Endothelial cell (in vitro differentiated cells): ENCODE results near the gene RGS13. TPM values are rescaled to one million over a fixed set of nuclear protein-coding genes. Genes with fewer than 3 reads are reported as not detected.
"Not testable (repeated sequence)": the region's sequence is repeated elsewhere in the genome, so short reads cannot be mapped to it uniquely, and the experiment has no call there.

Experiments used
- DNase-seq: peaks from one replicate; pipeline ENCODE4 v3.0.0; 2021; ENCODE audit warnings: low spot score
- H3K27ac Mint-ChIP-seq: one replicate; pipeline ENCODE4 v1.8.0; 2021; ENCODE audit warnings: mixed read lengths, inconsistent platforms; ENCODE audit not compliant: unreplicated experiment
- H3K27me3 Mint-ChIP-seq: one replicate; pipeline ENCODE4 v1.8.0; 2021; ENCODE audit warnings: mild to moderate bottlenecking, moderate library complexity, mixed read lengths, inconsistent platforms; ENCODE audit not compliant: unreplicated experiment
- H3K36me3 Mint-ChIP-seq: one replicate; pipeline ENCODE4 v1.8.0; 2021; ENCODE audit warnings: mild to moderate bottlenecking, low read depth, mixed read lengths, inconsistent platforms; ENCODE audit not compliant: unreplicated experiment
- H3K4me1 Mint-ChIP-seq: one replicate; pipeline ENCODE4 v1.8.0; 2021; ENCODE audit warnings: mild to moderate bottlenecking, mixed read lengths, inconsistent platforms; ENCODE audit not compliant: unreplicated experiment
- H3K4me3 Mint-ChIP-seq: one replicate; pipeline ENCODE4 v1.8.0; 2021; ENCODE audit warnings: mild to moderate bottlenecking, mixed read lengths, inconsistent platforms; ENCODE audit not compliant: unreplicated experiment
- H3K9me3 Mint-ChIP-seq: one replicate; pipeline ENCODE4 v1.8.0; 2021; ENCODE audit warnings: mixed read lengths, inconsistent platforms; ENCODE audit not compliant: unreplicated experiment
- total RNA-seq: library from RNA; stranded (reverse); fragmentation: NEBNext Ultra II Directional; extraction: Animal tissue kit (Norgen Biotek cat#: 25700); gene quantifications from one replicate; pipeline ENCODE4 v1.2.1, GENCODE V29; 2021; ENCODE audit not compliant: unreplicated experiment
- TF ChIP-seq, protein P1 (sequence below): fragments of 200-600 bp; sonication (generic); IDR thresholded peaks from one replicate; pipeline ENCODE4 v1.5.0; 2021; ENCODE audit warnings: antibody characterized with exemption; ENCODE audit not compliant: unreplicated experiment

RGS13 gene
- total RNA-seq, 1 donor from 2014 or later, result not detected

GRCh38 chr1:192669174-192669573 is 33.2 kb downstream of the RGS13 start:
- Mint-ChIP-seq H3K9me3 (no peaks in the 10 kb centered on the region), H3K4me3 (no peak overlapping the region), H3K4me1 (no peaks in the 10 kb centered on the region), H3K27ac (no peak overlapping the region), H3K36me3 (no peaks in the 10 kb centered on the region), H3K27me3 (no peaks in the 10 kb centered on the region)
- no peak for DNase-seq
- TF ChIP-seq, protein P1, sequence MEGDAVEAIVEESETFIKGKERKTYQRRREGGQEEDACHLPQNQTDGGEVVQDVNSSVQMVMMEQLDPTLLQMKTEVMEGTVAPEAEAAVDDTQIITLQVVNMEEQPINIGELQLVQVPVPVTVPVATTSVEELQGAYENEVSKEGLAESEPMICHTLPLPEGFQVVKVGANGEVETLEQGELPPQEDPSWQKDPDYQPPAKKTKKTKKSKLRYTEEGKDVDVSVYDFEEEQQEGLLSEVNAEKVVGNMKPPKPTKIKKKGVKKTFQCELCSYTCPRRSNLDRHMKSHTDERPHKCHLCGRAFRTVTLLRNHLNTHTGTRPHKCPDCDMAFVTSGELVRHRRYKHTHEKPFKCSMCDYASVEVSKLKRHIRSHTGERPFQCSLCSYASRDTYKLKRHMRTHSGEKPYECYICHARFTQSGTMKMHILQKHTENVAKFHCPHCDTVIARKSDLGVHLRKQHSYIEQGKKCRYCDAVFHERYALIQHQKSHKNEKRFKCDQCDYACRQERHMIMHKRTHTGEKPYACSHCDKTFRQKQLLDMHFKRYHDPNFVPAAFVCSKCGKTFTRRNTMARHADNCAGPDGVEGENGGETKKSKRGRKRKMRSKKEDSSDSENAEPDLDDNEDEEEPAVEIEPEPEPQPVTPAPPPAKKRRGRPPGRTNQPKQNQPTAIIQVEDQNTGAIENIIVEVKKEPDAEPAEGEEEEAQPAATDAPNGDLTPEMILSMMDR, result no peak

- no peaks in the 10 kb centered on the region for H3K4me1 Mint-ChIP-seq
- H3K9me3 Mint-ChIP-seq, result no peaks in the 10 kb centered on the region
- H3K4me3 Mint-ChIP-seq, result no peak overlapping the region
- DNase-seq, result no peak
- TF ChIP-seq, protein P1, result no peak
- H3K27ac Mint-ChIP-seq, result no peak overlapping the region
- no peaks in the 10 kb centered on the region for H3K27me3 Mint-ChIP-seq
- H3K36me3 Mint-ChIP-seq, result no peaks in the 10 kb centered on the region
Observed at GRCh38 chr1:192675716-192676115, 39.8 kb downstream of the RGS13 start.

DNA sequence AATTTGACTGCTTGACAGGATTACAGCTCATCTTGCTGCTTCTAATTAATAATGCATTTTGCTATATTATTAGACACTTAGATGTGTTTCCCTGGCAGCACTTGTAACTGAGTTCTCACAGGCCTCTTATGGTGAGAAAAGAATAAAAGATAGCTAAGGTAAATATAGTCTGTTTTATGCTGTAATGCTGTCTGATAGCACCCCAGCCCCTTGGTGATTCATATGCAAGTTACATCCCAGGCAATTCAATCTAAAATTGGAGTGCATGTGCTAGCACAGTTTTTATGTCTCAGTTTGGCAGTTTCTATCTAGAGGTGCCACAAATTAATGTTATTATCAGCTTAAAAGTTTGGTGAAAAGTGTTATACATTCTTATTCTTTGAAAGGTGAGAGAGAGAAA is 42.2 kb downstream of the RGS13 start:
- no peak overlapping the region for H3K4me3 Mint-ChIP-seq
- H3K4me1 Mint-ChIP-seq, result no peaks in the 10 kb centered on the region
- H3K27me3 Mint-ChIP-seq, result no peaks in the 10 kb centered on the region
- no peak for DNase-seq
- no peaks in the 10 kb centered on the region for H3K36me3 Mint-ChIP-seq
- no peaks in the 10 kb centered on the region for H3K9me3 Mint-ChIP-seq
- TF ChIP-seq, protein P1, result no peak
- H3K27ac Mint-ChIP-seq, result no peak overlapping the region

DNA sequence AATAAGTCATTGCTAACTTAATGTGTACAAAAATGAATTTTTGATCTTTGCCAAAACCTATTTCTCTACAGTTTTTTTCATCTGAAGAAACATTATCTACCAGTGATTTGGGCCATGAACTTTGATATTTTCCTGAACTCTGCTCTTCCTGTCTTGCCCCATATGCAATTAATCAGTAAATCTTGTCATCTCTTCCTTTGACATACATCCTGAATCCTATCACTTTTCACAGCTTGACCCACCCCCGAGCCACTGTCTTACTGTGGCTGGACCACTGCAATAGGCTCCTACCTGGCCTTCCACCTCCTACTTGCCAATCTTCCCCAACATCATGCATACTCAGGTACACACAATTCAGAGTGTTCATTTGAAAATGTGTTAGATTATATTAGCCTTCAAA is 46.4 kb downstream of the RGS13 start:
- Mint-ChIP-seq H3K4me1 (no peaks in the 10 kb centered on the region), H3K36me3 (no peaks in the 10 kb centered on the region), H3K4me3 (no peak overlapping the region), H3K27ac (no peak overlapping the region), H3K9me3 (no peaks in the 10 kb centered on the region), H3K27me3 (no peaks in the 10 kb centered on the region)
- DNase-seq, result no peak
- TF ChIP-seq, protein P1, result no peak

DNA sequence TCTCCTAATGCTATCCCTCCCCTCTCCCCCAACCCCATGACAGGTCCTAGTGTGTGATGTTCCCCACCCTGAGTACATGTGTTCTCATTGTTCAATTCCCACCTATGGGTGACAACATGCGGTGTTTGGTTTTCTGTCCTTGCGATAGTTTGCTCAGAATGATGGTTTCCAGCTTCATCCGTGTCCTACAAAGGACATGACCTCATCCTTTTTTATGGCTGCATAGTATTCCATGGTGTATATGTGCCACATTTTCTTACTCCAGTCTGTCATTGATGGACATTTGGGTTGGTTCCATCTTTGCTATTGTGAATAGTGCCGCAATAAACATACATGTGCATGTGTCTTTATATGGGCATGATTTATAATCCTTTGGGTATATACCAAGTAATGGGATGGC is 47.1 kb downstream of the RGS13 start:
- not testable (repeated sequence) for H3K4me3 Mint-ChIP-seq, H3K9me3 Mint-ChIP-seq

GRCh38 chr1:192689459-192689858 is 53.5 kb downstream of the RGS13 start:
- Mint-ChIP-seq H3K9me3 (peaks cover 6% of the 10 kb centered on the region), H3K27me3 (peaks cover 2% of the 10 kb centered on the region), H3K4me3 (no peak overlapping the region), H3K27ac (no peak overlapping the region), H3K4me1 (no peaks in the 10 kb centered on the region), H3K36me3 (peaks cover 4% of the 10 kb centered on the region)
- TF ChIP-seq, protein P1, result no peak
- DNase-seq, result no peak

More for the DNA sequence above, 47.1 kb downstream of the RGS13 start:
- H3K36me3 Mint-ChIP-seq, H3K4me1 Mint-ChIP-seq, DNase-seq, H3K27ac Mint-ChIP-seq, H3K27me3 Mint-ChIP-seq: not testable (repeated sequence)
